ENCODE data around the gene LBHD2. TPM values are rescaled to one million over a fixed set of nuclear protein-coding genes. Genes with fewer than 3 reads are reported as not detected.

LBHD2 gene
- total RNA-seq, 1 experiment from 2014 or later = not detected

- Histone ChIP-seq H3K4me2 (ENCODE audit: low read length) (peak overlapping the region; percentile 60), H3K79me2 (ENCODE audit: insufficient read depth, low read length) (no peaks in the 10 kb centered on the region), H3K9ac (ENCODE audit: low read length) (no peak overlapping the region), H3K4me3 (replicated peaks in 1 of 2; ENCODE audit: low read depth in 1 of 2, low read length in 2 of 2) (peak overlapping the region; percentile 3 to 34; a peak in 2 of 4 replicates), H3K36me3 (ENCODE audit: control insufficient read depth in 1 of 2, insufficient read depth in 2 of 2, low read length in 2 of 2) (no peaks in the 10 kb centered on the region), H3K9me2 (ENCODE audit: insufficient read depth) (no peaks in the 10 kb centered on the region), H3K9me3 (ENCODE audit: control insufficient read depth in 1 of 2, insufficient read depth in 1 of 2, low read depth in 1 of 2, low read length in 2 of 2) (no peaks in the 10 kb centered on the region), H3K4me1 (ENCODE audit: control insufficient read depth in 1 of 2, insufficient read depth in 2 of 2, low read length in 2 of 2) (peaks cover 22 to 38% of the 10 kb centered on the region in 2 experiments), H3K27me3 (ENCODE audit: insufficient read depth, low read length) (no peaks in the 10 kb centered on the region), H3K27ac (ENCODE audit: low read depth, low read length) (no peak overlapping the region; the same call in 1 of the 2 replicates), H4K20me1 (ENCODE audit: insufficient read depth) (no peaks in the 10 kb centered on the region), H2AFZ (ENCODE audit: low read depth, low read length, poor library complexity, severe bottlenecking) (no peak overlapping the region)
- POLR2A ChIA-PET = interaction anchor here (0.7 kb wide), 1 partner anchor 146 kb away, joined by 3 read pairs; no protein-coding TSS in a partner anchor
- DNase-seq (ENCODE audit: low read depth, low spot score) (no peak), ATAC-seq (peak; percentile 35)
- intact Hi-C loops (cut with micrococcal nuclease) = no loop called here
- BruUV-seq (replicated peaks) = no TSS peak
- TF ChIP-seq POLR2AphosphoS5 (IDR thresholded peaks at IDR 0.05; ENCODE audit: low read depth, low read length) = 0 out of 2 replicates have a peak, but pooled peaks have one; percentile 7
- 0 out of 6 replicates have a peak, but pooled peaks of 1 of the 3 experiments have one; percentile 12 for TF ChIP-seq CTCF (IDR thresholded peaks at IDR 0.05 in 2 of 3, conservative IDR thresholded peaks at IDR 0.05 in 1 of 3; ENCODE audit: borderline replicate concordance in 1 of 3, insufficient read depth in 1 of 3, low read depth in 2 of 3, low read length in 2 of 3)
- TF ChIP-seq SIN3A (IDR thresholded peaks at IDR 0.05; ENCODE audit: low read depth) = no peak
- RAD21 ChIA-PET (ENCODE audit: low non-redundant PET in 1 of 2, low total read pairs in 2 of 2, uncharacterized antibody in 2 of 2, unreplicated experiment in 2 of 2) = interaction anchor here in 1 of 2 experiments (0.7 kb wide), 1 partner anchor 83 kb away, joined by 4 read pairs; no protein-coding TSS in a partner anchor
- CTCF ChIA-PET = interaction anchor here (1.6 to 3.1 kb wide), 5 partner anchors 8 to 80 kb away, joined by 7 to 41 read pairs (median 15); partner anchors contain the start of gene EXOC3L4
Measured at GRCh38 chr14:103103461-103104388, 19.7 kb downstream of the LBHD2 start.

- no peaks in the 10 kb centered on the region for H3K9me3 ChIP-seq (ENCODE audit: control insufficient read depth in 1 of 2, insufficient read depth in 1 of 2, low read depth in 1 of 2, low read length in 2 of 2)
- no peaks in the 10 kb centered on the region for H3K36me3 ChIP-seq (ENCODE audit: control insufficient read depth in 1 of 2, insufficient read depth in 2 of 2, low read length in 2 of 2)
- intact Hi-C loops (cut with micrococcal nuclease) = no loop called here
- CTCF ChIA-PET = interaction anchor here (0.6 to 3.1 kb wide), 32 partner anchors 9 to 1390 kb away, joined by 3 to 41 read pairs (median 6); partner anchors contain the start of genes EXOC3L4 and TNFAIP2
- POLR2A ChIA-PET = interaction anchor here (0.7 to 1.0 kb wide), 2 partner anchors 10 to 190 kb away, joined by 3 to 6 read pairs; partner anchors contain the start of gene EXOC3L4
- RAD21 ChIA-PET (ENCODE audit: low non-redundant PET in 1 of 2, low total read pairs in 2 of 2, uncharacterized antibody in 2 of 2, unreplicated experiment in 2 of 2) = interaction anchor here (0.6 to 2.1 kb wide), 13 partner anchors 26 to 417 kb away, joined by 3 to 18 read pairs (median 3); no protein-coding TSS in a partner anchor
- no peaks in the 10 kb centered on the region for H3K79me2 ChIP-seq (ENCODE audit: insufficient read depth, low read length)
- no peaks in the 10 kb centered on the region for H3K27me3 ChIP-seq (ENCODE audit: insufficient read depth, low read length)
- H2AFZ ChIP-seq (ENCODE audit: low read depth, low read length, poor library complexity, severe bottlenecking) = no peak overlapping the region
- H3K4me2 ChIP-seq (ENCODE audit: low read length) = peak overlapping the region; percentile 60
- H3K9me2 ChIP-seq (ENCODE audit: insufficient read depth) = no peaks in the 10 kb centered on the region
- no peak overlapping the region for H3K4me3 ChIP-seq (replicated peaks in 1 of 2; ENCODE audit: low read depth in 1 of 2, low read length in 2 of 2)
- DNase-seq (ENCODE audit: low read depth, low spot score) = no peak
- TF ChIP-seq ATF3 (IDR thresholded peaks at IDR 0.05) = no peak
- TF ChIP-seq FOSL1 (IDR thresholded peaks at IDR 0.05; ENCODE audit: low read depth) = no peak
- no peak for TF ChIP-seq ELF1 (IDR thresholded peaks at IDR 0.05; ENCODE audit: borderline replicate concordance, low read depth)
- TF ChIP-seq CEBPB (IDR thresholded peaks at IDR 0.05; ENCODE audit: low read depth) = no peak
- no peak for TF ChIP-seq EZH2 (IDR thresholded peaks at IDR 0.05)
- TF ChIP-seq ZNF274 (IDR thresholded peaks at IDR 0.05; ENCODE audit: low read depth, low read length) = no peak
- no peak for TF ChIP-seq ZBTB33 (IDR thresholded peaks at IDR 0.05; ENCODE audit: extremely low read depth, insufficient replicate concordance, low read length)
- no peak for TF ChIP-seq POLR2A (IDR thresholded peaks at IDR 0.05; ENCODE audit: borderline replicate concordance, extremely low read depth, insufficient read depth, insufficient read length)
- TF ChIP-seq CBX3 (IDR thresholded peaks at IDR 0.05; ENCODE audit: low read depth) = no peak
- TF ChIP-seq ZFX (IDR thresholded peaks at IDR 0.05) = no peak
- no peak for TF ChIP-seq TCF7L2 (IDR thresholded peaks at IDR 0.05; ENCODE audit: borderline replicate concordance, extremely low read depth, insufficient read depth, insufficient read length)
- no TSS peak for BruUV-seq (replicated peaks)
- ATAC-seq = no peak
- H3K4me1 ChIP-seq (ENCODE audit: control insufficient read depth in 1 of 2, insufficient read depth in 2 of 2, low read length in 2 of 2) = peaks cover 24 to 41% of the 10 kb centered on the region in 2 experiments
- no peak overlapping the region for H3K9ac ChIP-seq (ENCODE audit: low read length)
- H3K27ac ChIP-seq (ENCODE audit: low read depth, low read length) = no peak overlapping the region; the same call in 1 of the 2 replicates
- no peaks in the 10 kb centered on the region for H4K20me1 ChIP-seq (ENCODE audit: insufficient read depth)
Measured at GRCh38 chr14:103104389-103104653, 20.3 kb downstream of the LBHD2 start.
